ENCODE measurements around the gene INIP. TPM values are rescaled to one million over a fixed set of nuclear protein-coding genes. Genes with fewer than 3 reads are reported as not detected.

INIP gene
- total RNA-seq (10 to 100 TPM; 13.8 to 35.0 (median 28.3) TPM), polyA plus RNA-seq (10 to 100 TPM; 51.5 to 63.1 TPM), total RNA-seq (19.4 reads per million, percentile 50 among the genes with 10 or more reads in this experiment)

- H3K4me3 ChIP-seq (ENCODE audit: low read length): peak within 1 kb of the TSS; percentile 82
- Mint-ChIP-seq H3K27ac (peak within 1 kb of the TSS; percentile 96 to 100 (median 99)), H3K9me3 (peaks cover 0 to under 1% (median 0%) of the 10 kb centered on the region in 11 donors), H3K27me3 (no peaks in the 10 kb centered on the region), H3K4me1 (peaks cover 14 to 40% (median 28%) of the 10 kb centered on the region in 7 donors), H3K4me3 (peak within 1 kb of the TSS; percentile 83 to 100 (median 96)), H3K36me3 (peaks cover 8 to 13% (median 10%) of the 10 kb centered on the region in 5 donors)
- peak within 1 kb of the TSS; percentile 96 for H3K27ac ChIP-seq (ENCODE audit: low read depth, low read length)
- ATAC-seq (peak; percentile 94), DNase-seq (peak; percentile 91 to 99 (median 98))
- ChIA-PET CTCF (interaction anchor here (1.0 to 1.5 kb wide), 2 partner anchors 10 to 32 kb away, joined by 3 to 6 read pairs; no protein-coding TSS in a partner anchor), POLR2A (interaction anchor here (0.6 to 3.5 kb wide), 5 partner anchors 10 to 864 kb away, joined by 3 to 45 read pairs (median 4); partner anchors contain the start of gene SNX30)
- intact Hi-C loops (cut with micrococcal nuclease): loop anchor here (1.0 to 10.0 kb wide), 20 partner anchors 33 to 1235 kb away; partner anchors contain the start of genes DNAJC25 (in 2 of the 2), PTBP3 (in 2 of the 2), SNX30 (in 2 of the 2) and C9orf43 (in 1 of the 2)
- no peaks in the 10 kb centered on the region for H3K27me3 ChIP-seq (ENCODE audit: control insufficient read depth in 2 of 2, insufficient read depth in 2 of 2, low read length in 2 of 2)
- H3K4me1 ChIP-seq (ENCODE audit: control insufficient read depth in 2 of 2, insufficient read depth in 2 of 2, low read length in 2 of 2): peaks cover 10% of the 10 kb centered on the region in 2 donors
- peaks cover 0 to 2% (median 0%) of the 10 kb centered on the region in 3 experiments for H3K36me3 ChIP-seq (ENCODE audit: control insufficient read depth in 2 of 3, insufficient read depth in 3 of 3, low read length in 3 of 3)
- H3K9me3 ChIP-seq (ENCODE audit: control insufficient read depth in 2 of 3, low read length in 3 of 3): no peaks in the 10 kb centered on the region
Measured at GRCh38 chr9:112717661-112718331, at the start of gene INIP. INIP (minus strand) TSS chr9:112718117; CDS start chr9:112716485, 1,632 bp downstream.

GRCh38 chr9:112765281-112765680, 47.4 kb upstream of the INIP start:
- H3K27ac Mint-ChIP-seq: peak overlapping the region in 2 of 9 donors; percentile 4 to 69
- CTCF ChIA-PET: interaction anchor here (0.6 kb wide), 2 partner anchors 593 to 788 kb away, joined by 3 to 7 read pairs; no protein-coding TSS in a partner anchor

GRCh38 chr9:112764837-112765236, 46.9 kb upstream of the INIP start:
- intact Hi-C loops (cut with micrococcal nuclease): no loop called here
- H3K4me1 Mint-ChIP-seq: peaks cover 9 to 54% (median 34%) of the 10 kb centered on the region in 7 donors
- POLR2A ChIA-PET: no interaction called here

More at GRCh38 chr9:112765281-112765680, 47.4 kb upstream of the INIP start:
- Mint-ChIP-seq H3K27me3 (peaks cover 0 to 7% (median 0%) of the 10 kb centered on the region in 5 donors), H3K9me3 (peaks cover 0 to 13% (median 6%) of the 10 kb centered on the region in 11 donors), H3K4me3 (no peak overlapping the region), H3K36me3 (peaks cover 7 to 30% (median 26%) of the 10 kb centered on the region in 5 donors), H3K4me1 (peaks cover 7 to 51% (median 32%) of the 10 kb centered on the region in 7 donors)
- DNase-seq: no peak
- intact Hi-C loops (cut with micrococcal nuclease): no loop called here
- H3K4me1 ChIP-seq (ENCODE audit: control insufficient read depth in 2 of 2, insufficient read depth in 2 of 2, low read length in 2 of 2): no peaks in the 10 kb centered on the region
- no peak overlapping the region for H3K4me3 ChIP-seq (ENCODE audit: low read length)
- POLR2A ChIA-PET: no interaction called here
- H3K27ac ChIP-seq (ENCODE audit: low read depth, low read length): no peak overlapping the region
- no peaks in the 10 kb centered on the region for H3K9me3 ChIP-seq (ENCODE audit: control insufficient read depth in 2 of 3, low read length in 3 of 3)
- no peaks in the 10 kb centered on the region for H3K27me3 ChIP-seq (ENCODE audit: control insufficient read depth in 2 of 2, insufficient read depth in 2 of 2, low read length in 2 of 2)
- no peaks in the 10 kb centered on the region for H3K36me3 ChIP-seq (ENCODE audit: control insufficient read depth in 2 of 3, insufficient read depth in 3 of 3, low read length in 3 of 3)
- ATAC-seq: no peak

GRCh38 chr9:112764344-112764743, 46.4 kb upstream of the INIP start:
- Mint-ChIP-seq H3K36me3 (peaks cover 7 to 24% (median 18%) of the 10 kb centered on the region in 5 donors), H3K4me1 (peaks cover 9 to 52% (median 32%) of the 10 kb centered on the region in 7 donors), H3K27me3 (peaks cover 0 to 4% (median 0%) of the 10 kb centered on the region in 5 donors), H3K27ac (peak overlapping the region in 1 of 9 donors; percentile 60), H3K9me3 (peaks cover 0 to 13% (median 6%) of the 10 kb centered on the region in 11 donors), H3K4me3 (no peak overlapping the region)
- Histone ChIP-seq H3K36me3 (ENCODE audit: control insufficient read depth in 2 of 3, insufficient read depth in 3 of 3, low read length in 3 of 3) (no peaks in the 10 kb centered on the region), H3K9me3 (ENCODE audit: control insufficient read depth in 2 of 3, low read length in 3 of 3) (no peaks in the 10 kb centered on the region), H3K4me1 (ENCODE audit: control insufficient read depth in 2 of 2, insufficient read depth in 2 of 2, low read length in 2 of 2) (no peaks in the 10 kb centered on the region), H3K27ac (ENCODE audit: low read depth, low read length) (no peak overlapping the region), H3K4me3 (ENCODE audit: low read length) (no peak overlapping the region), H3K27me3 (ENCODE audit: control insufficient read depth in 2 of 2, insufficient read depth in 2 of 2, low read length in 2 of 2) (no peaks in the 10 kb centered on the region)
- POLR2A ChIA-PET: no interaction called here
- CTCF ChIA-PET: no interaction called here
- DNase-seq (no peak), ATAC-seq (no peak)
- intact Hi-C loops (cut with micrococcal nuclease): no loop called here

More at GRCh38 chr9:112764837-112765236, 46.9 kb upstream of the INIP start:
- ATAC-seq (no peak), DNase-seq (no peak)
- H3K27ac ChIP-seq (ENCODE audit: low read depth, low read length): no peak overlapping the region
- H3K4me3 Mint-ChIP-seq: no peak overlapping the region
- H3K36me3 ChIP-seq (ENCODE audit: control insufficient read depth in 2 of 3, insufficient read depth in 3 of 3, low read length in 3 of 3): no peaks in the 10 kb centered on the region
- H3K4me1 ChIP-seq (ENCODE audit: control insufficient read depth in 2 of 2, insufficient read depth in 2 of 2, low read length in 2 of 2): no peaks in the 10 kb centered on the region
- peaks cover 0 to 6% (median 0%) of the 10 kb centered on the region in 5 donors for H3K27me3 Mint-ChIP-seq
- no peaks in the 10 kb centered on the region for H3K27me3 ChIP-seq (ENCODE audit: control insufficient read depth in 2 of 2, insufficient read depth in 2 of 2, low read length in 2 of 2)
- H3K4me3 ChIP-seq (ENCODE audit: low read length): no peak overlapping the region
- H3K36me3 Mint-ChIP-seq: peaks cover 7 to 29% (median 23%) of the 10 kb centered on the region in 5 donors
- H3K27ac Mint-ChIP-seq: peak overlapping the region in 1 of 9 donors; percentile 4
- CTCF ChIA-PET: no interaction called here
- H3K9me3 ChIP-seq (ENCODE audit: control insufficient read depth in 2 of 3, low read length in 3 of 3): no peaks in the 10 kb centered on the region
- peaks cover 0 to 13% (median 6%) of the 10 kb centered on the region in 11 donors for H3K9me3 Mint-ChIP-seq

- DNase-seq: no peak
- H3K9me3 Mint-ChIP-seq: peaks cover 0 to 10% (median 4%) of the 10 kb centered on the region in 11 donors
- no peaks in the 10 kb centered on the region for H3K27me3 Mint-ChIP-seq
- Histone ChIP-seq H3K36me3 (ENCODE audit: control insufficient read depth in 2 of 3, insufficient read depth in 3 of 3, low read length in 3 of 3) (no peaks in the 10 kb centered on the region), H3K27ac (ENCODE audit: low read depth, low read length) (no peak overlapping the region), H3K9me3 (ENCODE audit: control insufficient read depth in 2 of 3, low read length in 3 of 3) (no peaks in the 10 kb centered on the region), H3K4me3 (ENCODE audit: low read length) (no peak overlapping the region), H3K4me1 (ENCODE audit: control insufficient read depth in 2 of 2, insufficient read depth in 2 of 2, low read length in 2 of 2) (no peaks in the 10 kb centered on the region), H3K27me3 (ENCODE audit: control insufficient read depth in 2 of 2, insufficient read depth in 2 of 2, low read length in 2 of 2) (no peaks in the 10 kb centered on the region)
- ATAC-seq: no peak
- H3K27ac Mint-ChIP-seq: no peak overlapping the region
- POLR2A ChIA-PET: no interaction called here
- peaks cover 15 to 58% (median 37%) of the 10 kb centered on the region in 7 donors for H3K4me1 Mint-ChIP-seq
- no peak overlapping the region for H3K4me3 Mint-ChIP-seq
- H3K36me3 Mint-ChIP-seq: peaks cover 7 to 21% (median 19%) of the 10 kb centered on the region in 5 donors
- intact Hi-C loops (cut with micrococcal nuclease): no loop called here
- CTCF ChIA-PET: interaction anchor here (0.6 to 0.8 kb wide), 2 partner anchors 50 to 379 kb away, joined by 3 read pairs; no protein-coding TSS in a partner anchor
Measured at GRCh38 chr9:112762726-112763518, 45.0 kb upstream of the INIP start.
